IMR-90 (cell line): ENCODE measurements around the gene AKAP1. TPM values are rescaled to one million over a fixed set of nuclear protein-coding genes. Genes with fewer than 3 reads are reported as not detected.
A peak's percentile ranks its signal among the peaks of the same experiment; 100 is the strongest.

Experiments
- ATAC-seq: fragments of 200-7000 bp; cut with Tn5 transposase; 2 replicates; pipeline ENCODE4 v1.9.1; 2020; ENCODE audit warnings: low read depth, mild to moderate bottlenecking, moderate library complexity
- BruUV-seq: library from RNA; stranded (reverse); fragments of 400-500 nt; replicated peaks from 2 replicates; lab custom pipeline; 2021; lab: Mats Ljungman, UMichigan
- CTCF ChIA-PET: fragments of 300-600 bp; formaldehyde crosslinking; extraction: SDS; loops from one replicate; lab custom pipeline; 2021; ENCODE audit warnings: antibody characterized with exemption; lab: Yijun Ruan, JAX
- POLR2A ChIA-PET: fragments of 300-600 bp; sonication (Branson Sonifier 250); formaldehyde crosslinking; loops from one replicate; lab custom pipeline; 2022; ENCODE audit warnings: antibody characterized with exemption; ENCODE audit not compliant: unreplicated experiment; lab: Charles Lee
- DNase-seq: peaks from one replicate; pipeline ENCODE4 v3.0.0; 2013
- H2AFZ ChIP-seq: replicated peaks from 2 replicates; pipeline ENCODE3; 2013; ENCODE audit warnings: low read length, mild to moderate bottlenecking; ENCODE audit not compliant: poor library complexity
- H2AK5ac ChIP-seq: 2 replicates; pipeline ENCODE4 v1.6.1; 2013; ENCODE audit warnings: low read depth, low read length, inconsistent platforms
- H2AK9ac ChIP-seq: replicated peaks from 2 replicates; pipeline ENCODE3; 2013; ENCODE audit warnings: mild to moderate bottlenecking, low read depth, low read length, moderate library complexity; ENCODE audit not compliant: poor library complexity
- H2BK120ac ChIP-seq: 2 replicates; pipeline ENCODE4 v1.6.1; 2013; ENCODE audit warnings: low read depth, low read length, inconsistent platforms
- H2BK15ac ChIP-seq: 3 replicates; pipeline ENCODE4 v1.6.1; 2013; ENCODE audit warnings: low read depth, low read length, inconsistent platforms
- H2BK20ac ChIP-seq: 2 replicates; pipeline ENCODE4 v1.6.1; 2013; ENCODE audit warnings: low read depth, mild to moderate bottlenecking, inconsistent platforms, low read length, moderate library complexity
- H2BK5ac ChIP-seq: 2 replicates; pipeline ENCODE4 v1.6.1; 2013; ENCODE audit warnings: mild to moderate bottlenecking, low read depth, low read length, inconsistent platforms; ENCODE audit not compliant: poor library complexity, severe bottlenecking
- H3K14ac ChIP-seq: replicated peaks from 2 replicates; pipeline ENCODE4 v1.6.1; 2013; ENCODE audit warnings: low read depth, low read length, inconsistent platforms
- H3K18ac ChIP-seq: 2 replicates; pipeline ENCODE4 v1.6.1; 2013; ENCODE audit warnings: low read depth, low read length, control low read depth
- H3K23ac ChIP-seq: 2 replicates; pipeline ENCODE4 v1.6.1; 2013; ENCODE audit warnings: low read depth, low read length, inconsistent platforms
- H3K27ac ChIP-seq: 2 replicates; pipeline ENCODE4 v1.5.1; 2013; ENCODE audit warnings: mild to moderate bottlenecking, control low read depth, low read length; ENCODE audit not compliant: insufficient read depth
- H3K27me3 ChIP-seq: 2 replicates; pipeline ENCODE4 v1.6.1; 2013; ENCODE audit warnings: low read length; ENCODE audit not compliant: control insufficient read depth, insufficient read depth
- H3K36me3 ChIP-seq: 2 replicates; pipeline ENCODE4 v1.6.1; 2013; ENCODE audit warnings: low read length, mixed read lengths; ENCODE audit not compliant: control insufficient read depth, insufficient read depth
- H3K4ac ChIP-seq: 2 replicates; pipeline ENCODE4 v1.6.1; 2013; ENCODE audit warnings: low read depth, low read length, inconsistent platforms
- H3K4me1 ChIP-seq: 2 replicates; pipeline ENCODE4 v1.6.1; 2013; ENCODE audit warnings: low read length, mixed read lengths; ENCODE audit not compliant: control insufficient read depth, insufficient read depth
- H3K4me2 ChIP-seq: 2 replicates; pipeline ENCODE4 v1.6.1; 2013; ENCODE audit warnings: low read depth, mild to moderate bottlenecking, control low read depth, low read length, moderate library complexity
- H3K4me3 ChIP-seq: 2 replicates; pipeline ENCODE4 v1.5.1; 2013; ENCODE audit warnings: low read depth, mild to moderate bottlenecking, control low read depth, low read length, moderate library complexity; ENCODE audit not compliant: insufficient read depth
- H3K56ac ChIP-seq: 2 replicates; pipeline ENCODE4 v1.6.1; 2013; ENCODE audit warnings: low read length, inconsistent platforms; ENCODE audit not compliant: insufficient read depth; ENCODE audit errors: extremely low read depth
- H3K79me1 ChIP-seq, 2 experiments: 2 replicates each; pipeline ENCODE4 v1.6.1; 2013; ENCODE audit warnings: low read length in 2 of 2, inconsistent platforms in 1 of 2, low read depth in 1 of 2
- H3K9ac ChIP-seq: 2 replicates; pipeline ENCODE4 v1.6.1; 2013; ENCODE audit warnings: low read depth, low read length, control low read depth
- H3K9me1 ChIP-seq: 2 replicates; pipeline ENCODE4 v1.6.1; 2013; ENCODE audit warnings: low read length, inconsistent platforms; ENCODE audit not compliant: insufficient read depth
- H3K9me3 ChIP-seq: 2 replicates; pipeline ENCODE4 v1.6.1; 2013; ENCODE audit warnings: low read length; ENCODE audit not compliant: control insufficient read depth, insufficient read depth
- H4K20me1 ChIP-seq: 2 replicates; pipeline ENCODE4 v1.6.1; 2013; ENCODE audit warnings: low read length, inconsistent platforms; ENCODE audit not compliant: insufficient read depth
- H4K5ac ChIP-seq: 2 replicates; pipeline ENCODE4 v1.6.1; 2013; ENCODE audit warnings: mild to moderate bottlenecking, low read depth, low read length, control low read depth
- H4K8ac ChIP-seq, 2 experiments: 2 replicates each; pipeline ENCODE4 v1.6.1; 2013; ENCODE audit warnings: low read depth in 2 of 2, low read length in 2 of 2, control low read depth in 1 of 2, inconsistent platforms in 1 of 2
- H4K91ac ChIP-seq: 2 replicates; pipeline ENCODE4 v1.6.1; 2013; ENCODE audit warnings: low read depth, low read length, inconsistent platforms; ENCODE audit not compliant: insufficient read depth
- BHLHE40 ChIP-seq: fragments of 150-350 bp; IDR thresholded peaks from 2 replicates; pipeline ENCODE4 v1.6.1; 2016; ENCODE audit warnings: mild to moderate bottlenecking, low read depth, low read length
- CEBPB ChIP-seq: IDR thresholded peaks from 2 replicates; pipeline ENCODE4 v1.6.1; 2012; ENCODE audit warnings: low read depth, low read length, improper control_type of control experiment
- CHD1 ChIP-seq: IDR thresholded peaks from 2 replicates; pipeline ENCODE4 v1.6.1; 2012; ENCODE audit warnings: low read depth, low read length, improper control_type of control experiment
- CTCF ChIP-seq: conservative IDR thresholded peaks from 2 replicates; pipeline ENCODE4 v1.5.1; 2012; ENCODE audit warnings: mild to moderate bottlenecking, low read depth, low read length, improper control_type of control experiment
- FOS ChIP-seq: fragments of 150-350 bp; IDR thresholded peaks from 2 replicates; pipeline ENCODE4 v1.6.1; 2016; ENCODE audit warnings: low read depth, low read length
- MAFK ChIP-seq: IDR thresholded peaks from 2 replicates; pipeline ENCODE4 v1.6.1; 2012; ENCODE audit warnings: low read depth, low read length, improper control_type of control experiment
- MAZ ChIP-seq: IDR thresholded peaks from 2 replicates; pipeline ENCODE4 v1.6.1; 2012; ENCODE audit warnings: low read depth, mild to moderate bottlenecking, low read length, improper control_type of control experiment, moderate library complexity, borderline replicate concordance
- MXI1 ChIP-seq: IDR thresholded peaks from 2 replicates; pipeline ENCODE4 v1.6.1; 2012; ENCODE audit warnings: low read depth, mild to moderate bottlenecking, low read length, moderate library complexity, borderline replicate concordance
- NFE2L2 ChIP-seq: fragments of 150-350 bp; IDR thresholded peaks from 2 replicates; pipeline ENCODE4 v1.6.1; 2016; ENCODE audit warnings: low read depth, mild to moderate bottlenecking, low read length
- POLR2A ChIP-seq: IDR thresholded peaks from 2 replicates; pipeline ENCODE4 v1.6.1; 2012; ENCODE audit warnings: mild to moderate bottlenecking, low read depth, low read length
- RAD21 ChIP-seq: IDR thresholded peaks from 2 replicates; pipeline ENCODE4 v1.6.1; 2012; ENCODE audit warnings: low read length, improper control_type of control experiment
- RCOR1 ChIP-seq: IDR thresholded peaks from 2 replicates; pipeline ENCODE4 v1.6.1; 2012; ENCODE audit warnings: mild to moderate bottlenecking, low read length, improper control_type of control experiment; ENCODE audit not compliant: insufficient replicate concordance
- RFX5 ChIP-seq: IDR thresholded peaks from 2 replicates; pipeline ENCODE4 v1.8.0; 2012; ENCODE audit warnings: low read depth, mild to moderate bottlenecking, low read length, moderate library complexity
- SMC3 ChIP-seq: fragments of 150-350 bp; IDR thresholded peaks from 2 replicates; pipeline ENCODE4 v1.6.1; 2016; ENCODE audit warnings: low read depth, mild to moderate bottlenecking, antibody characterized with exemption, low read length, moderate library complexity
- WGBS, 2 experiments: methylation state at CpG; one replicate each; pipeline versions ENCODE4 v1.1.5 to v1.1.7; 2013; ENCODE audit warnings: missing lambda C conversion rate in 2 of 2; ENCODE audit not compliant: insufficient read length in 1 of 2; ENCODE audit errors: extremely low coverage in 2 of 2; 5-methylcytosine and 5-hydroxymethylcytosine counted together
- dilution Hi-C: fragments of 300-500 bp; cut with HindIII; formaldehyde crosslinking; loops from one replicate; pipeline ENCODE4 v1.14.3; 2018; ENCODE audit warnings: low sequenced_read_pairs; ENCODE audit not compliant: unreplicated experiment
- in situ Hi-C: fragments of 300-500 bp; cut with MboI; formaldehyde crosslinking; loops from 3 replicates; pipeline ENCODE4 v1.14.3; 2019; ENCODE audit warnings: low sequenced_read_pairs, inconsistent platforms, mixed read lengths
- intact Hi-C: fragments of 100-400 bp; cut with micrococcal nuclease; formaldehyde crosslinking; loops from 2 replicates; pipeline ENCODE4 v1.10.0; 2022
- polyA plus RNA-seq, 3 experiments: library from polyadenylated mRNA; depleted of rRNA; stranded (reverse); fragments of >200 nt; gene quantifications; 2 replicates each; pipeline ENCODE4 v1.2.3, GENCODE V29; 2012; ENCODE audit warnings: low replicate concordance in 1 of 3
- total RNA-seq: library from RNA; depleted of rRNA; stranded (reverse); fragments of >200 nt; gene quantifications from 2 replicates; pipeline ENCODE4 v1.2.3, GENCODE V29; 2012
- TF ChIP-seq, protein P1 (sequence below): fragments of 150-350 bp; IDR thresholded peaks from 2 replicates; pipeline ENCODE4 v1.6.1; 2016; ENCODE audit warnings: low read depth, mild to moderate bottlenecking, low read length, moderate library complexity, borderline replicate concordance
- TF ChIP-seq, protein P2 (sequence below): fragments of 150-350 bp; IDR thresholded peaks from 2 replicates; pipeline ENCODE4 v1.6.1; 2017; ENCODE audit warnings: mild to moderate bottlenecking, antibody characterized with exemption, low read length, low read depth

The AKAP1 gene
- total and polyA plus RNA-seq, 2 of the 4 experiments (the other 2 are of a cell fraction): 10.2 to 17.4 TPM

- Histone ChIP-seq H2BK120ac (no peak overlapping the region), H2AK9ac (no peak overlapping the region), H2BK5ac (no peak overlapping the region), H4K91ac (no peak overlapping the region), H3K23ac (no peak overlapping the region), H3K14ac (no peak overlapping the region), H3K36me3 (no peaks in the 10 kb centered on the region), H3K4me2 (no peak overlapping the region), H4K5ac (no peak overlapping the region), H3K27me3 (peaks cover 42% of the 10 kb centered on the region), H3K4me1 (no peaks in the 10 kb centered on the region), H3K4ac (no peak overlapping the region), H3K4me3 (no peak overlapping the region), H3K79me1 (no peaks in the 10 kb centered on the region), H3K9me3 (no peaks in the 10 kb centered on the region), H3K27ac (no peak overlapping the region), H2AK5ac (no peak overlapping the region), H4K20me1 (no peaks in the 10 kb centered on the region), H3K9ac (no peak overlapping the region), H2AFZ (peak overlapping the region; percentile 63), H3K9me1 (no peaks in the 10 kb centered on the region), H4K8ac (no peak overlapping the region), H2BK20ac (no peak overlapping the region), H3K56ac (no peak overlapping the region), H2BK15ac (no peak overlapping the region), H3K18ac (no peak overlapping the region)
- intact Hi-C loops (no loop called here), dilution Hi-C loops (no loop called here), in situ Hi-C loops (no loop called here)
- no CpG with 5 or more reads among the region's 18 CpGs for WGBS, 2 experiments
- DNase-seq (no peak), ATAC-seq (no peak)
- ChIA-PET CTCF (interaction anchor here (0.6 to 0.7 kb wide), 2 partner anchors 540 to 1989 kb away, joined by 3 to 6 read pairs; no protein-coding TSS in a partner anchor), POLR2A (no interaction called here)
- no peak for TF ChIP-seq SMC3
- no peak for TF ChIP-seq FOS
- no peak for TF ChIP-seq CEBPB
- TF ChIP-seq BHLHE40: no peak
- no peak for TF ChIP-seq MXI1
- no peak for TF ChIP-seq MAFK
- no peak for TF ChIP-seq CHD1
- no peak for TF ChIP-seq POLR2A
- TF ChIP-seq RFX5: no peak
- TF ChIP-seq, protein P1, sequence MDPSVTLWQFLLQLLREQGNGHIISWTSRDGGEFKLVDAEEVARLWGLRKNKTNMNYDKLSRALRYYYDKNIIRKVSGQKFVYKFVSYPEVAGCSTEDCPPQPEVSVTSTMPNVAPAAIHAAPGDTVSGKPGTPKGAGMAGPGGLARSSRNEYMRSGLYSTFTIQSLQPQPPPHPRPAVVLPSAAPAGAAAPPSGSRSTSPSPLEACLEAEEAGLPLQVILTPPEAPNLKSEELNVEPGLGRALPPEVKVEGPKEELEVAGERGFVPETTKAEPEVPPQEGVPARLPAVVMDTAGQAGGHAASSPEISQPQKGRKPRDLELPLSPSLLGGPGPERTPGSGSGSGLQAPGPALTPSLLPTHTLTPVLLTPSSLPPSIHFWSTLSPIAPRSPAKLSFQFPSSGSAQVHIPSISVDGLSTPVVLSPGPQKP: no peak
- TF ChIP-seq, protein P2, sequence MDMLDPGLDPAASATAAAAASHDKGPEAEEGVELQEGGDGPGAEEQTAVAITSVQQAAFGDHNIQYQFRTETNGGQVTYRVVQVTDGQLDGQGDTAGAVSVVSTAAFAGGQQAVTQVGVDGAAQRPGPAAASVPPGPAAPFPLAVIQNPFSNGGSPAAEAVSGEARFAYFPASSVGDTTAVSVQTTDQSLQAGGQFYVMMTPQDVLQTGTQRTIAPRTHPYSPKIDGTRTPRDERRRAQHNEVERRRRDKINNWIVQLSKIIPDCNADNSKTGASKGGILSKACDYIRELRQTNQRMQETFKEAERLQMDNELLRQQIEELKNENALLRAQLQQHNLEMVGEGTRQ: no peak
- TF ChIP-seq RAD21: no peak
- TF ChIP-seq NFE2L2: no peak
- TF ChIP-seq MAZ: no peak
- no peak for TF ChIP-seq CTCF
- no peak for TF ChIP-seq RCOR1
- BruUV-seq: no TSS peak
These were observed 38.3 kb upstream of the AKAP1 start for GRCh38 chr17:57046749-57047148.
